Calu3 (cell line): ENCODE measurements around the gene LRRC25. TPM values are rescaled to one million over a fixed set of nuclear protein-coding genes. Genes with fewer than 3 reads are reported as not detected.

Source experiments
- BruUV-seq: library from RNA; stranded (reverse); fragments of 400-500 nt; replicated peaks from 2 replicates; lab custom pipeline; 2021; lab: Mats Ljungman, UMichigan
- CTCF ChIA-PET: fragments of 300-600 bp; sonication (Branson Sonifier 250); formaldehyde crosslinking; loops from one replicate; lab custom pipeline; 2022; ENCODE audit warnings: antibody characterized with exemption; lab: Charles Lee
- DNase-seq: peaks from one replicate; pipeline ENCODE4 v3.0.0; 2022
- H3K27ac Mint-ChIP-seq: one replicate; pipeline ENCODE4 v1.8.0; 2022; ENCODE audit warnings: mixed read lengths; ENCODE audit not compliant: unreplicated experiment
- H3K27me3 Mint-ChIP-seq: one replicate; pipeline ENCODE4 v1.8.0; 2022; ENCODE audit warnings: mixed read lengths; ENCODE audit not compliant: unreplicated experiment
- H3K36me3 Mint-ChIP-seq: one replicate; pipeline ENCODE4 v1.8.0; 2022; ENCODE audit warnings: mild to moderate bottlenecking, moderate library complexity, mixed read lengths; ENCODE audit not compliant: insufficient read depth, unreplicated experiment
- H3K4me1 Mint-ChIP-seq: one replicate; pipeline ENCODE4 v1.8.0; 2022; ENCODE audit warnings: mild to moderate bottlenecking, low read depth, mixed read lengths; ENCODE audit not compliant: unreplicated experiment
- H3K4me3 Mint-ChIP-seq: one replicate; pipeline ENCODE4 v1.8.0; 2022; ENCODE audit warnings: mild to moderate bottlenecking, low read depth, moderate library complexity, mixed read lengths; ENCODE audit not compliant: unreplicated experiment
- H3K9me3 Mint-ChIP-seq: one replicate; pipeline ENCODE4 v1.8.0; 2022; ENCODE audit warnings: low read depth, mixed read lengths; ENCODE audit not compliant: unreplicated experiment
- intact Hi-C: fragments of 100-400 bp; cut with micrococcal nuclease; formaldehyde crosslinking; loops from one replicate; pipeline ENCODE4 v1.10.0; 2022; ENCODE audit not compliant: unreplicated experiment
- total RNA-seq: library from RNA; stranded (reverse); gene quantifications from 2 replicates; pipeline ENCODE4 v1.2.3, GENCODE V29; 2022
- TF ChIP-seq, protein P1 (sequence below): fragments of 200-600 bp; IDR thresholded peaks from one replicate; pipeline ENCODE4 v1.8.0; 2022; ENCODE audit warnings: antibody characterized with exemption; ENCODE audit not compliant: unreplicated experiment

Gene LRRC25
- total RNA-seq, 1 experiment from 2014 or later: not detected

DNA sequence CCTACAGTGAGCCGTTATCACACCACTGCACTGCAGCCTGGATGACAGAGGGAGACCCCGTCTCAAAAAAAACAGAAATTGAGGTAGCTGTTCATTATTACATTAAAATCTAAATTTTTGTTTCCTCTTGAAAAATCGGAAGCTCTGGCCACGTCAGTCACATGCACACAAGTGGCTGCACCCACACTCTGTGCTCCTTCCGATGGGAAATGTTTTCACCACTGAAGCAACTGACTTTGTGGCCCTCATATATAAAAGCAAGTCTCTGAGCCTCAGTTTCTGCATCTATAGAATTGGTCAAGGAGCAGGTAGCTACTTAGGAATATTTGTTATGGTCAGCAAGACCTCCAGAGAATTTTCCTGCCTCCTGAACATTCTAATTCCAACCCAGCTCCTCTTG lies 4.5 kb downstream of the LRRC25 start:
- CTCF ChIA-PET: interaction anchor here (0.7 kb wide), 2 partner anchors 34 to 294 kb away, joined by 3 to 4 read pairs; no protein-coding TSS in a partner anchor
- H3K27ac Mint-ChIP-seq: no peak overlapping the region
- H3K27me3 Mint-ChIP-seq: no peaks in the 10 kb centered on the region
- no peaks in the 10 kb centered on the region for H3K9me3 Mint-ChIP-seq
- BruUV-seq: no TSS peak
- no peak for DNase-seq
- intact Hi-C loops: no loop called here
- TF ChIP-seq, protein P1, sequence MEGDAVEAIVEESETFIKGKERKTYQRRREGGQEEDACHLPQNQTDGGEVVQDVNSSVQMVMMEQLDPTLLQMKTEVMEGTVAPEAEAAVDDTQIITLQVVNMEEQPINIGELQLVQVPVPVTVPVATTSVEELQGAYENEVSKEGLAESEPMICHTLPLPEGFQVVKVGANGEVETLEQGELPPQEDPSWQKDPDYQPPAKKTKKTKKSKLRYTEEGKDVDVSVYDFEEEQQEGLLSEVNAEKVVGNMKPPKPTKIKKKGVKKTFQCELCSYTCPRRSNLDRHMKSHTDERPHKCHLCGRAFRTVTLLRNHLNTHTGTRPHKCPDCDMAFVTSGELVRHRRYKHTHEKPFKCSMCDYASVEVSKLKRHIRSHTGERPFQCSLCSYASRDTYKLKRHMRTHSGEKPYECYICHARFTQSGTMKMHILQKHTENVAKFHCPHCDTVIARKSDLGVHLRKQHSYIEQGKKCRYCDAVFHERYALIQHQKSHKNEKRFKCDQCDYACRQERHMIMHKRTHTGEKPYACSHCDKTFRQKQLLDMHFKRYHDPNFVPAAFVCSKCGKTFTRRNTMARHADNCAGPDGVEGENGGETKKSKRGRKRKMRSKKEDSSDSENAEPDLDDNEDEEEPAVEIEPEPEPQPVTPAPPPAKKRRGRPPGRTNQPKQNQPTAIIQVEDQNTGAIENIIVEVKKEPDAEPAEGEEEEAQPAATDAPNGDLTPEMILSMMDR: no peak
- H3K36me3 Mint-ChIP-seq: peaks cover 33% of the 10 kb centered on the region
- H3K4me1 Mint-ChIP-seq: peaks cover 22% of the 10 kb centered on the region
- no peak overlapping the region for H3K4me3 Mint-ChIP-seq

DNA sequence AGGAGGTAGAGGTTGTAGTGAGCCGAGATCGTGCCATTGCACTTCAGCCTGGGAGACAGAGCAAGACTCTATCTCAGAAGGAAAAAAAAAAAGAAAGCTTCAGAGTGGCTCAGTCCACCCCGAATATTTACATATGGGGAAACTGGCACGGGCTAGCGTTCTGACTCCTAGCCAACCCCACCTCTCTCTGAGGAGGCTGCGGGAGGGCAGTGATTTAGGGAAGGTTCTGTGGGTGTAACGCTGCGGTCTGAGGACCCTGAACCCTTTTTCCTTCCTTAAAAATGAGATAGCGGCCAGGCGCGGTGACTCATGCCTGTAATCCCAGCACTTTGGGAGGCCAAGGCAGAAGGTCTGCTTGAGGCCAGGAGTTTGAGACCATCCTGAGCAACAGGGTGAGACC lies 5.0 kb downstream of the LRRC25 start:
- no peak overlapping the region for H3K4me3 Mint-ChIP-seq
- no peak overlapping the region for H3K27ac Mint-ChIP-seq
- no peaks in the 10 kb centered on the region for H3K27me3 Mint-ChIP-seq
- peaks cover 22% of the 10 kb centered on the region for H3K4me1 Mint-ChIP-seq
- intact Hi-C loops: no loop called here
- no peak for DNase-seq
- no peaks in the 10 kb centered on the region for H3K9me3 Mint-ChIP-seq
- TF ChIP-seq, protein P1: no peak
- peaks cover 38% of the 10 kb centered on the region for H3K36me3 Mint-ChIP-seq
- CTCF ChIA-PET: interaction anchor here (0.7 kb wide), 1 partner anchor 294 kb away, joined by 3 read pairs; no protein-coding TSS in a partner anchor
- no TSS peak for BruUV-seq

DNA sequence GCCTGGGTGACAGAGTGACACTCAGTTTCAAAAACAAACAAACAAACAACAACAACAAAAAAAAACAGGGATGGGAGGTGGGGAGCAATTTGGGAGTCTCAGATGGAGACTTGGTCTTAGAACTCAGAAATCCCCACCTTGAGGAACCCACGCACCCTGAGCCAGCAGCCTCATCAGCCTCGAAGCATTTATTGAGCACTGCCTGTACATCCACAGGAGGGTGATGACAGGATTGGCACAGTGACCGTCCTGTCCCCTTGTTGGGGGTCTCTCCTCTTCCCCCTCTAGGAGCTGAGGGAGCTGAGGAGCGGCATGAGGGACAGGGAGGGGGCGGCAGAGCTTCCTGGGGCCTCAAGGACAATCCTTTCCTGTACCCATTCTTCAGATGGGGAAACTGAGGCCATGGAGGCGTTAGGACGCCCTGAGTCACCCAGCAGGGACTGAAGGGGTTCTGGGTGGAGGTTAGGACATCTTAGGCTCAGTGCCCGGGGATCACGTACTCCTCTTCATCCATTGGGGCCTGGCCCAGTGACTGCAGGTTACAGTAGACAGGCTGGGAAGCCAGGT lies 5.8 kb downstream of the LRRC25 start:
- Mint-ChIP-seq H3K9me3 (no peaks in the 10 kb centered on the region), H3K36me3 (peaks cover 46% of the 10 kb centered on the region), H3K4me3 (peak overlapping the region; percentile 76), H3K27ac (no peak overlapping the region), H3K4me1 (peaks cover 22% of the 10 kb centered on the region), H3K27me3 (no peaks in the 10 kb centered on the region)
- no TSS peak for BruUV-seq
- intact Hi-C loops: no loop called here
- TF ChIP-seq, protein P1: no peak
- DNase-seq: no peak
- CTCF ChIA-PET: interaction anchor here (0.8 kb wide), 1 partner anchor 63 kb away, joined by 3 read pairs; no protein-coding TSS in a partner anchor

DNA sequence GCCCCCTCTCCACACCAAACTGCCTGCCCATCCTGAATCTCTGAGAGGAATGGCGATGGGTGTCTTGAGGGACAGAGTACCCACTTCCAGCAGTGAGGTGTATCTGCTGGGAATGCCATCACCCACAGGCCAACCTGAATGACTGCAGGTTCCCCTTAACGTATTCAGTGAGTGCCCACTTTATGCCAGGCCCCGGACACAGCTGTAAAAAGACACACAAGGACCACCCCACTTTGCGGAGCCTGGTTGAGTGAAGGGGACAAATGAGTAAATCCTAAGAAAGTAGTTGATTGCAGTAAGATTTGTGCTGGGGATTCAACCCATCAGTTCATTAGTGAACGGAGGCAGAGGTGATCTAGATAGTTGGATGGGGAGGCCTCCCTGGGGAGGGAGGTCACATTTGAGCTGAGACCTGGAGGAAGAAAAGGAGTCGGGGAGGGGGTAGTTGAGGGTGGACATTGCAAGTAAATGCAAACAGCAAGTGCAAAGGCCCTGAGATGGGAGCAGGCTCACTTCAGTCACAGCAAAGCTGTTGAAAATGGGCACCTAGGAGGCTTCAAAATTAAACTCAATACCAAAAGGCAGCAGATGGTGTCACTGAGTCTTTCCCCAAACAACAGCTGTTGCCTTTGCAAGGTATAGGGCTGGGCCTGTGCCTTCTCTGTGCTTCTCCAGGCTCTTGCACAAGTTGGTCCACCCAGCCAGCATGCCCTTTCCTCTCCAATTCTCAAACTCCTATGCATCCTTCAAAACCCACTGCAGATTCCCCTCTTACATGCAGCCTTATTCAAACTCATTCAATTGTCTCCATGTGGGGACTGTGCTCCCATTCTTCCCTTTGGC lies 7.1 kb downstream of the LRRC25 start:
- intact Hi-C loops: no loop called here
- CTCF ChIA-PET: interaction anchor here (0.5 to 0.8 kb wide), 3 partner anchors 13 to 62 kb away, joined by 3 to 7 read pairs (median 3); no protein-coding TSS in a partner anchor
- H3K27ac Mint-ChIP-seq: peak overlapping the region; percentile 80
- H3K4me3 Mint-ChIP-seq: peak overlapping the region; percentile 76
- H3K4me1 Mint-ChIP-seq: peaks cover 27% of the 10 kb centered on the region
- no peak for DNase-seq
- peaks cover 57% of the 10 kb centered on the region for H3K36me3 Mint-ChIP-seq
- H3K9me3 Mint-ChIP-seq: no peaks in the 10 kb centered on the region
- no peaks in the 10 kb centered on the region for H3K27me3 Mint-ChIP-seq
- TF ChIP-seq, protein P1: no peak
- no TSS peak for BruUV-seq
